ENCODE measurements around the gene CNN2. TPM values are rescaled to one million over a fixed set of nuclear protein-coding genes. Genes with fewer than 3 reads are reported as not detected.

CNN2 gene
- total RNA-seq, 1 donor from 2014 or later: 164 TPM

- peak; percentile 66 for TF ChIP-seq CTCF (conservative IDR thresholded peaks at IDR 0.05; ENCODE audit: low read depth, low read length)
- DNase-seq (ENCODE audit: low read depth): no peak
- no peak overlapping the region for H3K4me3 ChIP-seq (ENCODE audit: low read depth, low read length)
These were observed 24.8 kb upstream of the CNN2 start for GRCh38 chr19:1001538-1002166.

- H3K4me3 ChIP-seq (ENCODE audit: low read depth, low read length): no peak overlapping the region
- DNase-seq (ENCODE audit: low read depth): no peak
- no peak for TF ChIP-seq CTCF (conservative IDR thresholded peaks at IDR 0.05; ENCODE audit: low read depth, low read length)
These were observed 23.8 kb upstream of the CNN2 start for GRCh38 chr19:1002600-1002999.

GRCh38 chr19:1003283-1003682 lies 23.1 kb upstream of the CNN2 start:
- no peak for TF ChIP-seq CTCF (conservative IDR thresholded peaks at IDR 0.05; ENCODE audit: low read depth, low read length)
- no peak for DNase-seq (ENCODE audit: low read depth)
- H3K4me3 ChIP-seq (ENCODE audit: low read depth, low read length): no peak overlapping the region

- no peak for TF ChIP-seq CTCF (conservative IDR thresholded peaks at IDR 0.05; ENCODE audit: low read depth, low read length)
- H3K4me3 ChIP-seq (ENCODE audit: low read depth, low read length): no peak overlapping the region
- no peak for DNase-seq (ENCODE audit: low read depth)
These were observed 22.1 kb upstream of the CNN2 start for GRCh38 chr19:1004204-1004802.

DNA sequence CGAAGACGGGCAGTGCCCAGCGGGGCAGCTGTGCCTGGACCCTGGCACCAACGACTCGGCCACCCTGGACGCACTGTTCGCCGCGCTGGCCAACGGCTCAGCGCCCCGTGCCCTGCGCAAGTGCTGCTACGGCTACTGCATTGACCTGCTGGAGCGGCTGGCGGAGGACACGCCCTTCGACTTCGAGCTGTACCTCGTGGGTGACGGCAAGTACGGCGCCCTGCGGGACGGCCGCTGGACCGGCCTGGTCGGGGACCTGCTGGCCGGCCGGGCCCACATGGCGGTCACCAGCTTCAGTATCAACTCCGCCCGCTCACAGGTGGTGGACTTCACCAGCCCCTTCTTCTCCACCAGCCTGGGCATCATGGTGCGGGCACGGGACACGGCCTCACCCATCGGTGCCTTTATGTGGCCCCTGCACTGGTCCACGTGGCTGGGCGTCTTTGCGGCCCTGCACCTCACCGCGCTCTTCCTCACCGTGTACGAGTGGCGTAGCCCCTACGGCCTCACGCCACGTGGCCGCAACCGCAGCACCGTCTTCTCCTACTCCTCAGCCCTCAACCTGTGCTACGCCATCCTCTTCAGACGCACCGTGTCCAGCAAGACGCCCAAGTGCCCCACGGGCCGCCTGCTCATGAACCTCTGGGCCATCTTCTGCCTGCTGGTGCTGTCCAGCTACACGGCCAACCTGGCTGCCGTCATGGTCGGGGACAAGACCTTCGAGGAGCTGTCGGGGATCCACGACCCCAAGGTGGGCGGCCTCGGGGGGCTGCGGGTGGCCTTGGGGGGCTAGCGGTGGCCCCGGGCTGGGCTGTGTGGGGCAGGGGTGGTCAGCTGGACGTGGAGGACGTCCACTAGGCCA lies 21.4 kb upstream of the CNN2 start:
- no peak for TF ChIP-seq CTCF (conservative IDR thresholded peaks at IDR 0.05; ENCODE audit: low read depth, low read length)
- DNase-seq (ENCODE audit: low read depth): no peak
- H3K4me3 ChIP-seq (ENCODE audit: low read depth, low read length): no peak overlapping the region

DNA sequence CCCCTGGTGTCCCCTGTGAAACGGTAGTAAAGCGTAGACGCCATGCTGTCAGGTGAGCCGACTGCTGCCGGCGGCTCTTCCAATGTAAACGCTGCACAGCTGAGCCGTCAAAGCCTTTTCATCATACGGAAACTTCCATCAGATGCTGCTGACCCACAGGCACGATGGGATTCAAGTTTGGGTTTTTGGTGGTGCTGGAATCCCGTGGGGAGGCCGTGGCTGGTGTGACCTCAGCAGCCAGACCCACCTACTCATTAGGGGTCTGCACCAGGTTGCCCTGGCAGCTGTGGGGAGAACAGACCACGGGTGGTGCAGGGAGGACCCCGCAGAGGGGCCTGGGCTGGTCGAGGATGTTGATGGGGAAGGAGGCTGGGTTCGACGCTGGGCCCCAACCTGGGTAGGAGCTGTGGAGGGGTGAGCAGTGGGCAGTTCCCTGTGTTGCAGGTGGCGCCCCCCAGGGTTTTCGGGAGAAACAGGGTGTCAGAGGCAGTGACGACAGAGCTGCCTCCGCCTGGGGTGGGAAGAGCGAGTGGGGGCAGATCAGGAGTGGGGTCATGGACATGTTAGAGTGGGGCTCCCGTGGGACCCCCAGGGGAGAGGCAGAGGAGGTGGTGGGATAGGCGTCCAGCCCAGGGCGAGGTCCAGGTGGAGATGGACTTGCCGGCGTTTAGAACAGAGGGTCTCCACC lies 19.6 kb upstream of the CNN2 start:
- no peak for DNase-seq (ENCODE audit: low read depth)
- no peak overlapping the region for H3K4me3 ChIP-seq (ENCODE audit: low read depth, low read length)
- no peak for TF ChIP-seq CTCF (conservative IDR thresholded peaks at IDR 0.05; ENCODE audit: low read depth, low read length)

Data from epithelial cell of proximal tubule (primary cell).